Measurements from ENCODE around the gene TMEM121B. TPM values are rescaled to one million over a fixed set of nuclear protein-coding genes. Genes with fewer than 3 reads are reported as not detected.
A peak's percentile ranks its signal among the peaks of the same experiment; 100 is the strongest.

Gene TMEM121B
- polyA plus RNA-seq, 6 donors from 2014 or later: not detected

- Mint-ChIP-seq H3K9me3 (no peaks in the 10 kb centered on the region), H3K4me1 (peaks cover 0 to 3% (median 0%) of the 10 kb centered on the region in 3 donors), H3K27ac (peak overlapping the region in 1 of 6 donors; percentile 22), H3K27me3 (peaks cover 0 to 6% (median 0%) of the 10 kb centered on the region in 3 donors), H3K36me3 (peaks cover 0 to 5% of the 10 kb centered on the region in 2 donors), H3K4me3 (no peak overlapping the region)
- ATAC-seq (ENCODE audit: low read depth in 2 of 2) (no peak), DNase-seq (no peak)
Measured at GRCh38 chr22:17132112-17132511, 11.0 kb upstream of the TMEM121B start.

GRCh38 chr22:17131686-17132085, 10.5 kb upstream of the TMEM121B start:
- H3K36me3 Mint-ChIP-seq: peaks cover 0 to 4% of the 10 kb centered on the region in 2 donors
- H3K4me3 Mint-ChIP-seq: no peak overlapping the region
- no peak overlapping the region for H3K27ac Mint-ChIP-seq
- no peaks in the 10 kb centered on the region for H3K9me3 Mint-ChIP-seq
- H3K27me3 Mint-ChIP-seq: peaks cover 0 to 6% (median 0%) of the 10 kb centered on the region in 3 donors
- no peak for DNase-seq
- peaks cover 0 to 3% (median 0%) of the 10 kb centered on the region in 3 donors for H3K4me1 Mint-ChIP-seq
- no peak for ATAC-seq (ENCODE audit: low read depth in 2 of 2)

GRCh38 chr22:17130199-17130598, 9.0 kb upstream of the TMEM121B start:
- Mint-ChIP-seq H3K4me3 (no peak overlapping the region), H3K27ac (no peak overlapping the region), H3K36me3 (peaks cover 0 to 4% of the 10 kb centered on the region in 2 donors), H3K4me1 (peaks cover 0 to 3% (median 0%) of the 10 kb centered on the region in 3 donors), H3K27me3 (peaks cover 0 to 6% (median 0%) of the 10 kb centered on the region in 3 donors), H3K9me3 (no peaks in the 10 kb centered on the region)
- DNase-seq (no peak), ATAC-seq (ENCODE audit: low read depth in 2 of 2) (no peak)

GRCh38 chr22:17120711-17121232, 388 bp downstream of the TMEM121B start:
- no peaks in the 10 kb centered on the region for H3K9me3 Mint-ChIP-seq
- DNase-seq (peak; percentile 13), ATAC-seq (ENCODE audit: low read depth in 2 of 2) (peak; percentile 38 to 43)
- H3K27ac Mint-ChIP-seq: no peak overlapping the region
- H3K4me1 Mint-ChIP-seq: peaks cover 29 to 38% (median 32%) of the 10 kb centered on the region in 3 donors
- H3K36me3 Mint-ChIP-seq: peaks cover 0 to 4% of the 10 kb centered on the region in 2 donors
- H3K4me3 Mint-ChIP-seq: peak overlapping the region in 2 of 8 donors; percentile 23 to 60
- H3K27me3 Mint-ChIP-seq: peaks cover 29 to 63% (median 40%) of the 10 kb centered on the region in 3 donors

GRCh38 chr22:17120281-17120680, 879 bp downstream of the TMEM121B start:
- peak; percentile 66 to 73 for ATAC-seq (ENCODE audit: low read depth in 2 of 2)

GRCh38 chr22:17119481-17120202, 1.5 kb downstream of the TMEM121B start:
- H3K4me3 Mint-ChIP-seq: peak overlapping the region in 6 of 8 donors; percentile 59 to 85 (median 63)
- ATAC-seq (ENCODE audit: low read depth in 2 of 2) (peak in 1 of 2 donors; percentile 5), DNase-seq (no peak)
- H3K4me1 Mint-ChIP-seq: peaks cover 31 to 41% (median 32%) of the 10 kb centered on the region in 3 donors
- peaks cover 0 to under 1% of the 10 kb centered on the region in 2 donors for H3K36me3 Mint-ChIP-seq
- no peak overlapping the region for H3K27ac Mint-ChIP-seq
- H3K9me3 Mint-ChIP-seq: no peaks in the 10 kb centered on the region
- H3K27me3 Mint-ChIP-seq: peaks cover 26 to 63% (median 40%) of the 10 kb centered on the region in 3 donors

More at GRCh38 chr22:17120281-17120680, 879 bp downstream of the TMEM121B start:
- H3K4me3 Mint-ChIP-seq: peak overlapping the region in 2 of 8 donors; percentile 23 to 60
- H3K27ac Mint-ChIP-seq: no peak overlapping the region
- peaks cover 31 to 41% (median 32%) of the 10 kb centered on the region in 3 donors for H3K4me1 Mint-ChIP-seq
- H3K27me3 Mint-ChIP-seq: peaks cover 29 to 63% (median 40%) of the 10 kb centered on the region in 3 donors
- DNase-seq: peak; percentile 38
- no peaks in the 10 kb centered on the region for H3K9me3 Mint-ChIP-seq
- H3K36me3 Mint-ChIP-seq: peaks cover 0 to 4% of the 10 kb centered on the region in 2 donors

- Mint-ChIP-seq H3K4me3 (peak overlapping the region; percentile 22 to 87 (median 64)), H3K9me3 (no peaks in the 10 kb centered on the region), H3K4me1 (peaks cover 31 to 43% (median 32%) of the 10 kb centered on the region in 3 donors), H3K27ac (no peak overlapping the region), H3K36me3 (no peaks in the 10 kb centered on the region), H3K27me3 (peaks cover 25 to 60% (median 40%) of the 10 kb centered on the region in 3 donors)
- DNase-seq (no peak), ATAC-seq (ENCODE audit: low read depth in 2 of 2) (no peak)
Measured at GRCh38 chr22:17118342-17118741, 2.8 kb downstream of the TMEM121B start.

GRCh38 chr22:17117890-17118289, 3.3 kb downstream of the TMEM121B start:
- Mint-ChIP-seq H3K27ac (no peak overlapping the region), H3K4me3 (peak overlapping the region; percentile 22 to 87 (median 64)), H3K36me3 (no peaks in the 10 kb centered on the region), H3K9me3 (no peaks in the 10 kb centered on the region), H3K4me1 (peaks cover 31 to 45% (median 37%) of the 10 kb centered on the region in 3 donors), H3K27me3 (peaks cover 25 to 55% (median 40%) of the 10 kb centered on the region in 3 donors)
- DNase-seq (no peak), ATAC-seq (ENCODE audit: low read depth in 2 of 2) (peak in 1 of 2 donors; percentile 37)

- no peaks in the 10 kb centered on the region for H3K9me3 Mint-ChIP-seq
- peaks cover 21 to 50% (median 38%) of the 10 kb centered on the region in 3 donors for H3K27me3 Mint-ChIP-seq
- H3K4me3 Mint-ChIP-seq: peak overlapping the region in 5 of 8 donors; percentile 30 to 87 (median 60)
- H3K36me3 Mint-ChIP-seq: no peaks in the 10 kb centered on the region
- DNase-seq (no peak), ATAC-seq (ENCODE audit: low read depth in 2 of 2) (no peak)
- peaks cover 31 to 45% (median 39%) of the 10 kb centered on the region in 3 donors for H3K4me1 Mint-ChIP-seq
- H3K27ac Mint-ChIP-seq: no peak overlapping the region
Measured at GRCh38 chr22:17117400-17117799, 3.8 kb downstream of the TMEM121B start.

- peaks cover 16 to 44% (median 31%) of the 10 kb centered on the region in 3 donors for H3K27me3 Mint-ChIP-seq
- H3K4me3 Mint-ChIP-seq: peak overlapping the region in 3 of 8 donors; percentile 5 to 45 (median 45)
- no peaks in the 10 kb centered on the region for H3K9me3 Mint-ChIP-seq
- H3K4me1 Mint-ChIP-seq: peaks cover 31 to 43% (median 42%) of the 10 kb centered on the region in 3 donors
- DNase-seq (no peak), ATAC-seq (ENCODE audit: low read depth in 2 of 2) (no peak)
- peak overlapping the region in 2 of 6 donors; percentile 44 to 67 for H3K27ac Mint-ChIP-seq
- H3K36me3 Mint-ChIP-seq: no peaks in the 10 kb centered on the region
Measured at GRCh38 chr22:17116572-17117330, 4.4 kb downstream of the TMEM121B start.

GRCh38 chr22:17115945-17116565, 5.1 kb downstream of the TMEM121B start:
- no peaks in the 10 kb centered on the region for H3K9me3 Mint-ChIP-seq
- DNase-seq (no peak), ATAC-seq (ENCODE audit: low read depth in 2 of 2) (no peak)
- no peak overlapping the region for H3K4me3 Mint-ChIP-seq
- peaks cover 14 to 38% (median 27%) of the 10 kb centered on the region in 3 donors for H3K27me3 Mint-ChIP-seq
- peaks cover 31 to 43% (median 37%) of the 10 kb centered on the region in 3 donors for H3K4me1 Mint-ChIP-seq
- peak overlapping the region in 1 of 6 donors; percentile 26 for H3K27ac Mint-ChIP-seq
- H3K36me3 Mint-ChIP-seq: no peaks in the 10 kb centered on the region

- DNase-seq: no peak
- H3K4me3 Mint-ChIP-seq: no peak overlapping the region
- ATAC-seq (ENCODE audit: low read depth in 2 of 2): no peak
- H3K27ac Mint-ChIP-seq: no peak overlapping the region
- peaks cover 35 to 43% (median 37%) of the 10 kb centered on the region in 3 donors for H3K4me1 Mint-ChIP-seq
- no peaks in the 10 kb centered on the region for H3K36me3 Mint-ChIP-seq
- no peaks in the 10 kb centered on the region for H3K9me3 Mint-ChIP-seq
- H3K27me3 Mint-ChIP-seq: peaks cover 14 to 38% (median 27%) of the 10 kb centered on the region in 3 donors
Measured at GRCh38 chr22:17115236-17115635, 5.9 kb downstream of the TMEM121B start.

- Mint-ChIP-seq H3K27ac (no peak overlapping the region), H3K4me1 (peaks cover 35 to 43% (median 37%) of the 10 kb centered on the region in 3 donors)
Measured at GRCh38 chr22:17114898-17115235, 6.3 kb downstream of the TMEM121B start.

More at GRCh38 chr22:17114898-17115235, 6.3 kb downstream of the TMEM121B start:
- H3K9me3 Mint-ChIP-seq: no peaks in the 10 kb centered on the region
- H3K4me3 Mint-ChIP-seq: no peak overlapping the region
- peaks cover 14 to 34% (median 27%) of the 10 kb centered on the region in 3 donors for H3K27me3 Mint-ChIP-seq
- DNase-seq (no peak), ATAC-seq (ENCODE audit: low read depth in 2 of 2) (no peak)
- no peaks in the 10 kb centered on the region for H3K36me3 Mint-ChIP-seq

Data from naive B cell (primary cell).